A673 (cell line): Measurements from ENCODE around the gene RHOF.

Experiments used
- EZH2 ChIP-seq: fragments of 200-600 bp; sonication (generic); IDR thresholded peaks from 2 replicates; pipeline ENCODE4 v1.6.1; 2017; ENCODE audit warnings: borderline replicate concordance, low read depth, mild to moderate bottlenecking, mixed read lengths, antibody characterized with exemption, low read length; ENCODE audit not compliant: poor library complexity, severe bottlenecking
- TF ChIP-seq, protein P1 (sequence below): fragments of 300-800, 200-600 bp; sonication (generic); conservative IDR thresholded peaks from 2 replicates; pipeline ENCODE4 v1.5.1; 2017; ENCODE audit warnings: low read depth, mild to moderate bottlenecking, antibody characterized with exemption, low read length, moderate library complexity, mixed read lengths

- TF ChIP-seq EZH2, result no peak
- TF ChIP-seq, protein P1, sequence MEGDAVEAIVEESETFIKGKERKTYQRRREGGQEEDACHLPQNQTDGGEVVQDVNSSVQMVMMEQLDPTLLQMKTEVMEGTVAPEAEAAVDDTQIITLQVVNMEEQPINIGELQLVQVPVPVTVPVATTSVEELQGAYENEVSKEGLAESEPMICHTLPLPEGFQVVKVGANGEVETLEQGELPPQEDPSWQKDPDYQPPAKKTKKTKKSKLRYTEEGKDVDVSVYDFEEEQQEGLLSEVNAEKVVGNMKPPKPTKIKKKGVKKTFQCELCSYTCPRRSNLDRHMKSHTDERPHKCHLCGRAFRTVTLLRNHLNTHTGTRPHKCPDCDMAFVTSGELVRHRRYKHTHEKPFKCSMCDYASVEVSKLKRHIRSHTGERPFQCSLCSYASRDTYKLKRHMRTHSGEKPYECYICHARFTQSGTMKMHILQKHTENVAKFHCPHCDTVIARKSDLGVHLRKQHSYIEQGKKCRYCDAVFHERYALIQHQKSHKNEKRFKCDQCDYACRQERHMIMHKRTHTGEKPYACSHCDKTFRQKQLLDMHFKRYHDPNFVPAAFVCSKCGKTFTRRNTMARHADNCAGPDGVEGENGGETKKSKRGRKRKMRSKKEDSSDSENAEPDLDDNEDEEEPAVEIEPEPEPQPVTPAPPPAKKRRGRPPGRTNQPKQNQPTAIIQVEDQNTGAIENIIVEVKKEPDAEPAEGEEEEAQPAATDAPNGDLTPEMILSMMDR, result no peak
Observed at GRCh38 chr12:121796855-121797751, 3.6 kb upstream of the RHOF start.
